ENCODE measurements around the gene IGFBP6. TPM values are rescaled to one million over a fixed set of nuclear protein-coding genes. Genes with fewer than 3 reads are reported as not detected.

The IGFBP6 gene
- total and polyA plus RNA-seq, 9 of the 15 experiments (the other 6 are each of a cell fraction or from before 2014, with no cell fraction given), result 0.15 to 1.4 (median 0.54) TPM

GRCh38 chr12:53074283-53074998 lies 23.0 kb upstream of the IGFBP6 start:
- WGBS (ENCODE audit: insufficient coverage, low coverage, missing lambda C conversion rate), result 85% methylated on average over 11 of the region's 11 CpGs
- H3K27me3 ChIP-seq (ENCODE audit: control insufficient read depth in 2 of 2, insufficient read depth in 2 of 2, low read length in 2 of 2), result no peaks in the 10 kb centered on the region
- H2AFZ ChIP-seq (ENCODE audit: low read depth, low read length), result no peak overlapping the region
- no peak overlapping the region for H3K4me3 ChIP-seq
- H3K27ac ChIP-seq (ENCODE audit: extremely low read depth, low read depth, low read length), result no peak overlapping the region
- no peaks in the 10 kb centered on the region for H3K9me3 ChIP-seq (replicated peaks; ENCODE audit: control insufficient read depth, insufficient read depth, low read depth, low read length)
- in situ Hi-C loops (cut with MboI) (no loop called here), intact Hi-C loops (cut with micrococcal nuclease) (no loop called here)
- ChIA-PET POLR2A (interaction anchor here (0.7 kb wide), 1 partner anchor 19 kb away, joined by 3 read pairs; no protein-coding TSS in a partner anchor), CTCF (ENCODE audit: low intra/inter-chr PET ratio) (interaction anchor here (0.7 kb wide), 1 partner anchor 178 kb away, joined by 4 read pairs; no protein-coding TSS in a partner anchor)
- no peak overlapping the region for H3K4me2 ChIP-seq (ENCODE audit: insufficient read depth, low read length)
- TF ChIP-seq TSC22D4 (tag; IDR thresholded peaks at IDR 0.05), result no peak
- TF ChIP-seq, protein P1, sequence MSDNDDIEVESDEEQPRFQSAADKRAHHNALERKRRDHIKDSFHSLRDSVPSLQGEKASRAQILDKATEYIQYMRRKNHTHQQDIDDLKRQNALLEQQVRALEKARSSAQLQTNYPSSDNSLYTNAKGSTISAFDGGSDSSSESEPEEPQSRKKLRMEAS (CRISPR knock-in tag; IDR thresholded peaks at IDR 0.05), result 0 out of 2 replicates have a peak, but pooled peaks have one; percentile 20
- no peak for TF ChIP-seq NBN (IDR thresholded peaks at IDR 0.05; ENCODE audit: low read depth)
- no peak for TF ChIP-seq MAFK (IDR thresholded peaks at IDR 0.05; ENCODE audit: low read length)
- TF ChIP-seq PPARD (CRISPR knock-in tag; IDR thresholded peaks at IDR 0.05), result no peak
- DNase-seq (ENCODE audit: extremely low read depth in 1 of 4, low spot score in 3 of 4) (no peak), FAIRE-seq (no peak), ATAC-seq (no peak)
- BruUV-seq (replicated peaks), result no TSS peak
- no peaks in the 10 kb centered on the region for H4K20me1 ChIP-seq (replicated peaks; ENCODE audit: control insufficient read depth, insufficient read depth, low read length)
- peaks cover 22 to 35% of the 10 kb centered on the region in 2 experiments for H3K4me1 ChIP-seq (replicated peaks in 1 of 2; ENCODE audit: control insufficient read depth in 2 of 2, insufficient read depth in 2 of 2, low read length in 2 of 2)
- no peak overlapping the region for H3K9ac ChIP-seq (ENCODE audit: insufficient read depth in 1 of 2, low read depth in 2 of 2, low read length in 2 of 2)
- no peaks in the 10 kb centered on the region for H3K9me1 ChIP-seq (ENCODE audit: control insufficient read depth, insufficient read depth, low read length)
- H3K36me3 ChIP-seq (ENCODE audit: control insufficient read depth, insufficient read depth, low read length), result peaks cover 14% of the 10 kb centered on the region; the same call in 2 of the 3 replicates
- peaks cover 8% of the 10 kb centered on the region; the same call in 2 of the 3 replicates for H3K79me2 ChIP-seq (ENCODE audit: control insufficient read depth, insufficient read depth, low read length)
